HT1080 (cell line): Measurements from ENCODE around the gene TMC8. TPM values are rescaled to one million over a fixed set of nuclear protein-coding genes. Genes with fewer than 3 reads are reported as not detected.
A peak's percentile ranks its signal among the peaks of the same experiment; 100 is the strongest.
"Not testable (repeated sequence)": the region's sequence is repeated elsewhere in the genome, so short reads cannot be mapped to it uniquely, and the experiment has no call there.

Source experiments
- DNase-seq: peaks from one replicate; pipeline ENCODE4 v3.0.0-alpha.2; 2015; ENCODE audit warnings: low read depth
- total RNA-seq: library from RNA; depleted of rRNA; stranded (reverse); fragments of >200 nt; shearing (Covaris generic); gene quantifications from 2 replicates; pipeline ENCODE4 v1.2.3, GENCODE V29; 2014

The TMC8 gene
- total RNA-seq, 1 experiment from 2014 or later = 0.95 TPM

GRCh38 chr17:78133971-78134898, 3.7 kb downstream of the TMC8 start:
- DNase-seq = no peak

- no peak for DNase-seq
These were observed 4.4 kb downstream of the TMC8 start for GRCh38 chr17:78134899-78135385.

- DNase-seq = no peak
These were observed 5.4 kb downstream of the TMC8 start for GRCh38 chr17:78135858-78136500.

- no peak for DNase-seq
These were observed 7.0 kb downstream of the TMC8 start for GRCh38 chr17:78137392-78138203.

- DNase-seq = no peak
These were observed 7.9 kb downstream of the TMC8 start for GRCh38 chr17:78138204-78139060.

GRCh38 chr17:78139861-78140168, 9.2 kb downstream of the TMC8 start:
- not testable (repeated sequence) for DNase-seq

- DNase-seq = peak; percentile 88
These were observed 9.8 kb downstream of the TMC8 start for GRCh38 chr17:78140169-78141051.

- DNase-seq = no peak
These were observed 11.0 kb downstream of the TMC8 start for GRCh38 chr17:78141437-78142118.

- peak; percentile 94 for DNase-seq
These were observed 11.7 kb downstream of the TMC8 start for GRCh38 chr17:78142119-78142861.

- no peak for DNase-seq
These were observed 12.9 kb downstream of the TMC8 start for GRCh38 chr17:78143214-78144146.

- DNase-seq = peak; percentile 72
These were observed 13.7 kb downstream of the TMC8 start for GRCh38 chr17:78144147-78144719.

GRCh38 chr17:78144736-78145641, 14.4 kb downstream of the TMC8 start:
- DNase-seq = no peak

- no peak for DNase-seq
These were observed 15.9 kb downstream of the TMC8 start for GRCh38 chr17:78146471-78146869.

GRCh38 chr17:78146881-78147280, 16.3 kb downstream of the TMC8 start:
- no peak for DNase-seq

- no peak for DNase-seq
These were observed 16.9 kb downstream of the TMC8 start for GRCh38 chr17:78147315-78147998.
